ENCODE data around the gene GOSR1. TPM values are rescaled to one million over a fixed set of nuclear protein-coding genes. Genes with fewer than 3 reads are reported as not detected.
"Not testable (repeated sequence)": the region's sequence is repeated elsewhere in the genome, so short reads cannot be mapped to it uniquely, and the experiment has no call there.

GOSR1 gene
- total RNA-seq, 1 donor from 2014 or later: 19.0 TPM

DNA sequence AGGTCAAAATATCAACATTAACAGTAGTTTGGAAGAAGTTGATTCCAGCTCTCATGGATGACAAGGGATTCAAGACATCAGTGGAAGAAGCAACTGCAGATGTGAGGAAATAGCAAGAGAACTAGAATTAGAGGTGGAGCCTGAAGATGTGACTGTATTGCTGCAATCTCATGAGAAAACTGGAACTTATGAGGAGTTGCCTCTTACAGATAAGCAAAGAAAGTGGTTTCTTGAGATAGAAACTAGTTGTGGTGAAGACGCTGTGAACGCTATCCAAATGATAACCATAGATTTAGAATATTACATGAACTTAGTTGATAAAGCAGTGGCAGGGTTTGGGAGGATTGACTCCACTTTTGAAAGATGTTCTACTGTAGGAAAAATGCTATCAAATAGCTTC is 67.8 kb downstream of the GOSR1 start:
- no peak for DNase-seq (ENCODE audit: low spot score)

DNA sequence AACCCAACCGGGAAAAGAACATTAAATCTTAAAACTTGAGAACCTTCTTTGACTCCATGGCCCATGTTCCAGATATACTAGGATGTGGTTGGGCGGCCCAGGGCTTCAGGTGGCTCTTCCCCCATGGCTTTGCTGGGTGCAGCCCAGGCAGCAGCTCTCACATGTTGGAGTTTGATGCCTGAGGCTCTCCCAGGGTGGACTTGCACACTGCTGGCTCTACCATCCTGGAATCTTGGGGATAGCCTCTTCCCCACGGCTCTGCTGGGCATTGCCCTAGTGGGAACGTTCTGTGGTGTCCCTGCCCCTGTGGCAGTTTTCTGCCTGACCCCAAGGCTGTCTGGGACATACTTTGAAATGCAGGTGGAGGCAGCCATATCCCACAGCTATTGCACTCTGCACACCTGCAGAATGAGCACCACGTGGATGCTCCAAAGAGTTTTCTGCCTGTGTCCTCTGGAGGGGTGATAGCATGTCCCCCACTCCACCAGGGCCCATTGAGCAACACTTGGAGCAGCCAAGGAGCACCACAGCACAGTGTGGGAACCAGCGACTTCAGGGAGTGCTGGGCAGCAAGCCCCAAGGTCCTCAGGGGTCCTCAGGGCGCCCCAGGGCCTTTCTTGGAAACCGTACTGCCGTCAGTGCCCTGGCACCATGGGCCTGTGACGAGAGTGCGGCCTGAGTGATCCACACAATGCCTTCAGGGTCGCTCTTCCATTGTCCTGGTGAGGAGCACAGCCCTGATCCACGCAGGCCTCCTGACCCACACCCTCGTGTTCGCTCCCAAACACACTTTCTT is 70.8 kb downstream of the GOSR1 start:
- DNase-seq (ENCODE audit: low spot score): no peak

DNA sequence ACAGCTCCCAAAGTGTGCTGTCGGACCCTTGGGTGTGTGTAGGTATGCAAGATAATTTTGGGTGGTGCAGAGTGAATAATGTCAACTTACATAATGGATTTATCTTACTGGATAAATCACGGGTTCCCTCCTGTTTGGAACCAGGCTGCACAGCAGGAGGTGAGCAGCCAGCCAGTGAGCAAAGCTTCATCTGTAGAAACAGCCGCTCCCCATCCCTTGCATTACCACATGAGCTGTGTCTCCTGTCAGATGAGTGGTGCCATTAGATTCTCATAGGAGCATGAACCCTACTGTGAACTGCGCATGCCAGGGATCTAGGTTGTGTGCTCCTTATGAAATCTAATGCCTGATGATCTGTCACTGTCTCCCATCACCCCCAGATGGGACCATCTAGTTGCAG is 72.0 kb downstream of the GOSR1 start:
- DNase-seq (ENCODE audit: low spot score): not testable (repeated sequence)

DNA sequence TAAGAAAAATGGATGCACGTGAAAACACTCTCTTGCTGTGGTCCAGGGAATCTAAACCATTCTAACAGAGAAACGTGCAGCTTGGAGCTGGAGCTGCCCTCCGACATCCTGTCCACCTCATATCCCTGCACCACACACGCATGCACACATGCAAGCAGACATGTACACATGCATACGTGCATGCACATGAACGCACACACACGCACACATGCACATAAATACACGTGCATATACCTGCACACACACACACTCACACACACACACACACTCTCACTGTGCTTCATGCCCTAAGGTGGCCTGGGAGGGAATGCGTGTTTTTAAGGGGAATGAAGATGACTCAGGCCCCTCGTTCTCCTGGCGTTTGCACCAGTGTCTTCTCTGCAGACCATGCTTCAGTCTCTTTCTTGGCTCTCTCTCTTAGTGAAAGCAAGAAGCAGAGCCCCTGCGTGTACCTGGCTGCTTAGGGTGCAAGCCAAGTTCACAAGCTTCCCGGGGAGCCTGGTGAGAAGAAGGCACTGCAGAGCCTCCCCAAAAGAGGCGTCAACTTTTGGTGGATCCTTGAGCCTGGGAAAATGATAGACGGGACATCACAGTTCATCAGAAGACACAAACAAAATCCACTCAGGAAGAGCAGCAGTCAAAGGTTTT is 72.8 kb downstream of the GOSR1 start:
- DNase-seq (ENCODE audit: low spot score): no peak

DNA sequence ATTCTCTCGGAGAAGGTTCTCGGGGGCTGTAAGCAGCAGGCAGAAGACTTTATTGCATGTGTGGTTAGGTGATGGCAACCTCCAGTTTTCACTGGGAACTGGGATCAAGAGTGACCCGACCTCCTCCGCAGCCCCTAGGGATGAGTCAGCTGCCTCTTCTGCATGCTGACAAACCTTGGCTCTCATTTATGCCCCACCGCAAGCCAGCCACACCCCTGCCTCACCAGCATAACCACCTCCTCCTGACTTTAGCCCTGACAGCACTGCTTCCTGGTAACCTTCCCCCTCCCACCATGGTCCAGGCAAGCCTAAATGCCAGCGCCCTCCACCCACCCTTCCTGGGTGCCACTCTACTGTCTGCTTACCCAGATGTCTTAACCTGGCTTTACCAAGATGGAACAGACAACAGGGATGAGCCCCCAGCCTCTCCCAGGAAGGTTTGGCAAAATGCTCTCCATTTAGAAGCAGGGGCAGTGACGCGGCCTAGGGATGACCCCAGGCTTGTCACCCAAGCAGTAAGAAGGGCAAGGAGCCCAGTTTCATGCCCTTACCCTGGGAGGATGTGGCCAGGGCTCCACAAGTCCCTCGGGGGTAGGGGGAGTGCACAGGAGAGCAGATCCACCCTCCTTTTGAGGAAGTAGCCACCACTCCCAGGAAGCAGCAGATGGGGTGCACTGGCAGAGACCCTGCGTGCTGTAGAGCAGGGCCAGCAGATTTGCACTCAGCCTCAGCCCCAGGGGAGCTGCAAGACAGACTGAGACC is 73.5 kb downstream of the GOSR1 start:
- no peak for DNase-seq (ENCODE audit: low spot score)

DNA sequence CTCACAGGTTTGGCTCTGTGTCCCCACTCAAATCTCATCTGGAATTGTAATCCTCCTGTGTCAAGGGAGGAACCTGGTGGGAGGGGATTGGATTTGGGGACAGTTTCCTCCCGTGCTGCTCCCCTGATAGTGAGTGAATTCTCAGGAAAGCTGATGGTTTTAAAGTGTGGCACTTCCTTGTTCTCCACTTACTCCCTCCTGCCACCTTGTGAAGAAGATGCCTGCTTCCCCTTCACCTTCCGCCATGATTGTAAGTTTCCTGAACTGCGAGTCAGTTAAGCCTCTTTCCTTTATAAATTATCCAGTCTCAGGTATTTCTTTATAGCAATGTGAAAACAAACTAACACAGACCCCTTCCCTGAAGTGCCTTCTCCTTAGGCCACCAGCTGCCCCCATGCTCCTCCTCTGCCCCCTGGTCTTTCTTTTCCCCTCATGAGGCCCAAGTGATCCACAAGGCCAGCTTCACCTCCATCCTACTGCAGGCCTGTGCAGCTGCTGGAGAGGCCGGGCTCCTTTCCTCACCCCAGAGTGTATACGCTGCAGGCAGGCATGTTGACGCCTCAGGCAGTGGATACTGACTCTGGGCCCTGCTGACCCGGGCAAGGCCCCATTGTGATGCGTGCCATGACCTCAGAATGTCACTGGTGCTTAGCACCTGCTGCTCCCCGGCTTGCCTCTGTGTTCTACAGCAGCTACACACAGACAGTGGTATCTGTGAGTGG is 74.2 kb downstream of the GOSR1 start:
- DNase-seq (ENCODE audit: low spot score): not testable (repeated sequence)

DNA sequence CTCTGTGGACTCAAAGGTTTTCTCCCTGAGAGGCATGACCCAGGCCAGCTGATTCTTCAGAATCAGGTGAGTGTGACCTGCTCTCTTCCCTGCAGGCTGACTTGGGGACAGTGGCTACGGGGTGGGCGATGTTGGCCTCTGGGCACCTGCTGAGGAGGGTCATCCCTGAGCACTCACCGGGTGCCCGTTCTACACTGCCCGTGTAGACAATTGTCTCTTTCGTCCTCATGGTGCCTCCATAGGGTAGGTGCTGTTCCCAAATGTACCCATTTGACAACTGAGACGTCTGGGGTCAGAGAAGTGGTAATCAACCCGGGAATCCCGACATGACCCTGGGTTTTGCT is 74.8 kb downstream of the GOSR1 start:
- DNase-seq (ENCODE audit: low spot score): no peak

DNA sequence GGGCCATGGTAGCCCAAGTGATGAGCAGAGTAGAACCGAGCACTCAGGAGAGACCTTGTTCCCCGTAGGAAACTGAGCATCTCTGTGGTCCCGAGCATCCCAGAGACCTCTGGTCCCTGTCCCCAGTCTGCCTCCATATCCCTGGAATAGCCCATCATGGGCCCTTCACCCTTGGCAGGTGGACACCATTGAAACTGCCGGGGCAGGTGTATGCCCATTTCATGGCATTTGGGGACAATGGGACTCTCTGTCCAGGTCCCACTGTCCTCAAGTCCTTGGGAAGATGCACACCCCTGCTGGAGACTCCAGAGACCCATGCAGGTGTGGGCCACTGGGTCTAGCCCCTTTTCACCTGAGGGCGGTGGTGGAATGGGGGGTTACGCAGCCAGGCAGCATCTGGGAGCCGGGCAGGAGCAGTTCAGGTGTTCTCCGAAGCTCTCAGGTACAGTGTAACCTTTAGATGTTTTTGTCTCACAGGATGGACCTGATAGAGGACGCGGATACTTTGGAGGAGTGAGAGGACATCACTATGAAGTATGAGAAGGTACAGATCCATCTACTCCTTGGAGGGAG is 75.9 kb downstream of the GOSR1 start:
- no peak for DNase-seq (ENCODE audit: low spot score)

DNA sequence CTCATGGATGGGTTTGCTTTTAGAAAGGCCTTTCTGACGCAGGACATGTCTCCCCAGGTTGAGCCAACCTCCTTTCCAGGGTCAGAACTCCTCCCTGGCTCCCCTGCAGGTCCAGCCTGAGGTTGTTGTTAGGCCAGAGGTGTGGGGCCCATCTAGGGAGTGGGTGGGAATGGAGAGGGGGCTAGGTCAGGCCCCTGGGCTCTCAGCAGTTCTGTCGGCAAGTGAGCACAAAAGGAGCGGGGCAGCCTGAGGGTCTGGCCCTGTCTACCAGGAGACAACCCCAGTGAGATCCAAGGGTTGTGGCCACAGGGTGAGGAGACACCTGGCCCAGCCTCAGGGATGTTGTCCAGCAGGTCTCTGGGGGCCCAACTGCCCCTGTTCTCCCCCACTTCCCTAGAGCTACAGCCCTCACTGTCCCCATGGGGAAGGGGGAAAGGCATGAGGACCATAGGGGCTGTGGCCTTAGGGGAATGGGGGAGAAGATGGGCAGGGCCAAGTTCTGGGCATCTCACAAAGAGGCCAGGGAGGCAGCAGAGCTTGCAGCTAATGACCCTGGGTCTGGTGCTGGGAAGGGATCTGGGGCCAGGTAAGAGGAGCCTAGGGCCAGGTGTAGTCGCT is 76.7 kb downstream of the GOSR1 start:
- not testable (repeated sequence) for DNase-seq (ENCODE audit: low spot score)

DNA sequence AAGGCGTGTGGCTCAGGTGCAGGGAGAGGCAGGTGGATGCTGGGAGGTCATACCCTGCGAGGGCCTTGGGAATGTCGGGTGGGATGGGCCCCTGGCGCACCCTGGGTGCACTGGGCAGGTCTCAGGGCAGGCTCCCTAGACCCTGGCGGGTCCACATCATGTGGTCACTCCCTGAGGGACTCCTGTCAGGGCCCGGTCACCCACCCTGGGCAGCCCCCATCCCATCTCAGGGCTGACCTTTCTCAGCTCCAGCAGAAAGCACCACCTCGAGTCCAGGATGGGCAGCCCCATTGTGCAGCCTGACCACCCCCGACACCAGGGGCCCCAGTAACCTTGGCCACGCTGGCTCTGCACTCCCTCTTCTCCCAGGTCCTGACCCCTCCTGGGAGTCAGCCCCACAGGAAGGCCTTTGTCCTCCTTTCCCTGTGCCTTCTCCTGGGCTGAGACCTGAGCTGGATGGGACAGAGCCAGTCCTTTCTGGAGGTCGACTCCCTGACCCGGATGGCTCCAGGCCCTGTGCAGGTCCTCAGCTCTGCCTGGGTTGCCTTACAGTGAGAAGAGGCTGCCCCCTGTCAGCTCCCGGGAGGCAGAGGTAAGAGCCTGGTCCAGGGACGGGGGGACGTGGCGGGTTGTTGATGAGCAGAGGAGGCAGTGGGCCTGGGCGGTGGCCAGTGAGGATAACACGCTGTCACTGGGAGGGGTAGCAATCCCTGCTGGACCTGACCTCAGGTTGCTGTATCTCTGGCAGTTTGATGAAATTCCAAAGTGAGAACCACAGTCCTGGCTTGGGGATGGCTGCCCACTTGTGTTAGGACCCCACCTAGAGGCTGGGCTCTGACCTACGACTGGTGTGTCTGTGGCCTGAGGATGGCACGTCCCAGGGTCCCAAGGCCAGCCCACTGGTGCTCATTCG is 77.9 kb downstream of the GOSR1 start:
- DNase-seq (ENCODE audit: low spot score): no peak

DNA sequence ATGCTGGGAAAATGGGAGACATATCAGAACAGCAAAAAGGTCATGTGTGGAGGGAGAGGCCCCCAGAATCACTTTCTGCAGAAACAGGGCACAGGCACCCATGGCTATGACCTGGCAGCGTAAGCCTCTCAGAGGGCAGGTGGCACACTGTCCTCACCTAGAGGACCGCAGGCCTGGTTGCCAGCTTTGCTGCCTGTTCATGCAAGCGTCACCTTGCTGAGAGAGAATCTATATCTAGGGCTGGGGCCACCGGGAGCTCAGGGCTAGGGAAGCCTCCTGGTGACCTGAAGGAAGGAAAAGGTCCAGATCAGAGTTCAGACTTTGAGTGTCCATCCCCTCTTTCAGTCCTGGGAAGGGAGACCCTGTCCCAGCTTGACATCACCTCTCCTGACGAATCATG is 78.7 kb downstream of the GOSR1 start:
- no peak for DNase-seq (ENCODE audit: low spot score)

DNA sequence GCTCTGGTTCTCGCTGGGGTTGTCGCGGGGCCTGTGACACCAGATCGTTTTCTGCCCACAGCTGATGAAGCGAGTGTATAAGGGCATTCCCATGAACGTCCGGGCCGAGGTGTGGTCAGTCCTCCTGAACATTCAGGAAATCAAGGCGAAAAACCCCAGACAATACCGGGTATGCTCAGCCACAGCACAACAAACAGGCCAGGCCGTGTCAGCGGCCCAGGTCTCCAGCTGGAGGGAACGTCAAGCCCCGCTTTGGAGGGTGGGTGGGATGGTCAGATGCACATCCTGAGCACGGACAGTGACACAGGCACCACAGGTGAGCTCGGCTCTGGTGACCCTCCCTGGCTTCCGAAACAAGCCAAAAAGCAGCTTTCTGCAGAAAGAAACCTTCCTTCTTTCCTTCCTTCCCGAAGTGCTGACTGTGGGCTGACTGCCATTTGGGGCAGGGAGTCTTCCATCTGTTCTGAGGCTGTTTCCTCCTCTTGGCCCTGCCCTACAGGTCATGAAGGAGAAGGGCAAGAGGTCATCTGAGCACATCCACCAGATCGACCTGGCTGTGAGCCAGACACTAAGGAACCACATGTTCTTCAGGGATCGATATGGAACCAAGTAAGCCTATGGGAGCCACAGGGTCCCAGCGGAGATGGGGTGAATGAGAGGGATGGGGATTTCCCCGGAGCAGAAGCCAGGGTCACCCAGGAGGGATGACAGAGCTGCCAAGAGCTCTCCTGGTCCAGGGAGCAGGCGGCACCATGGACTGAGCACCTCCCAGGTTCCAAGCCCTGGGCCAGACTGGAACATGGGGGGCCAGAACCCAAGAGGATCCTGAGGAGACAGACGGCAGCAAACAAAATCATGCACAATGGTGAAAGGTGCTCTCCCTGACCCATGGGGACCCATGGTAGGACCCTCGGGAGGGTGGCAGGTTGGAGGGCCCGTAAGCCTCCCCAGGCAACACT is 79.4 kb downstream of the GOSR1 start:
- no peak for DNase-seq (ENCODE audit: low spot score)

DNA sequence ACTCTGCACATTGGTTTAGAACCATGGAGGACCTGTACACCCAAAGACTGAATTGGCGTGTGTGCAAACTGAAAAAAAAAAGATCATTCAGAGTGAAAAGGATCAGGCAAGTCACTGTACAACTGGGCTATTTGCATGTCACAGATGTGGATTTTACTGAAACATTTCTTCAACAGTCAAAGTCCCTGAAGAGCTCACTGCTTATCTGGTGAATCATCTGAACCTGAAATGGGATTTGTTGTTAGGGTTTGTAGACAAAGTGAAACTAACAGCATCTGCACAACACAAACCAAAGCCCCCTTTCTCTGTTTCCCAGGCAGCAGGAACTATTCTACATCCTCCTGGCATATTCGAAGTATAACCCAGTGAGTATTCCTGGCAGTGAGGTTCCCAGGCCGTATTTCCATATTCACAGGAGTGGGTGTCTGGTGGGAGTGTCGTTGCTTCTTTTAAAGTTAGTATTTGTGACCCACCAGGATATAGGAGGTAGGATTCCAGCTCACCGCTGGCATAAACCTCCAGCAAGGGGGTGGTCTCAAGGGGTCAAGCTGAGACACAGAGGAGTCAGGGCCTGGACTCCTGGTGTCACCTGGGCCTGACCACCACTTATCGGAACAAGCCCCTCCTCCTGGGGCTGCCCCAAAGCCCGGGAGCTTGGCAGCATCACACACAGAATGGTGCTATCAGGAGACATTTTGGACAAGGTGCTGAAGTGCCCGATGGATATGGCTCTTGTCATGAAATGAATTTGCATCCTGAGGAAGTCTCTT is 80.9 kb downstream of the GOSR1 start:
- DNase-seq (ENCODE audit: low spot score): no peak

DNA sequence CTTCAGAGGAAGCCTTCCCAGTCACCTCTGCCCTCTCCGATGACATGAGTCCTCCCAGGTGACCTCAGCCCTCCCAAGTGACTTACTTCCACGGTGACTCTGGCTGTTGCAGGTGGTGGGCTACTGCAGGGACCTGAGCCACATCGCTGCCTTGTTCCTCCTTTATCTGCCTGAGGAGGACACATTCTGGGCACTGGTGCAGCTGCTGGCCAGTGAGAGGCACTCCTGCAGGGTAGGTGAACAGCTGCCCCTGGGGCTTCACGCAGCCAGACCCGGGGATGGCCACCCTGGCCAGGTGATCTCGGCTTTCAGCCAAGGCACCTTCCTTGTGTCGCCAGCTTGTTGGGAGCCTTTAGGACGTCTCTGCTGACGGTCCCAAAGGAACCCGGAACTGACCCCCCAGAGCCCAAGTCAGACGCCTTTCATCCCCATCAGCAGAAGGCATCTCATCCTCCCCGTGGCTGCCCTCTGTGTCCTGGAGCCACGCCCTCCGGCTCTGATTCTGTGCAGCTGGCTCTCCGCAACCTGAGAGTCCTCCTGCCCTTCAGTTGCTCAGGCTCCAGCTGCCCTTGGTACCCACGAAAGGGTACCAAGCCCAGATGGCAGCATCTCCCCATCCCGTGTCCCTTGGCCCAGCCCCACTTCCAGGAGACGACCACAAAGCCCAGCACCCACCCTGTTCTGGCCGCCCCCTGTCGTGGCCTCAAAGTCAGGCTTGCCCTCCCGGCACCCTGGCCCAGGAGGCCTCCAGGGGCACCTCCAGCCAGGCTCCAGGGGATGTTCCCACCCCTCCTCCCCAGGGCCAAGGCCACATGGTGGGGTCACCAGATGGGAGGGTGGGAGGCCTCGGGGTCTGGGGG is 81.7 kb downstream of the GOSR1 start:
- DNase-seq (ENCODE audit: low spot score): no peak

DNA sequence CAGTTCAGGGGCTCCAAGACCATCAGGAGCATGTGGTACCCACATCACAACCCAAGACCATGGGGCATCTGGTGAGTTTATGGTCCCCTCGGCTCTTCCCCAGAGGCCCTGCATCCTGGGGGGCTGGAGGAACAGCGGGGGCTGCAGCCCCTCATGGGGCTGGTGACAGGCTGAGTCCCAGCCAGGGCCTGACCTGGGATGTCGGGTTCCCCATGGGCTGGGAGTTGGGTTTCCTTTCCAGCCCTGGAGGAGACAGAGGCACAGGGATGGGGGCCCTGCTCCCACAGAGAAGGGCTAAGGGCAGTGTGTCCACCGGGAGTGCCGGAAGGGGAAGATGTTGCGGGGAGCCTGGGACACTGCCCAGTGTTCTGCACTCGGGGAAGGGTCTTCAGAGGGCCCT is 82.4 kb downstream of the GOSR1 start:
- no peak for DNase-seq (ENCODE audit: low spot score)

DNA sequence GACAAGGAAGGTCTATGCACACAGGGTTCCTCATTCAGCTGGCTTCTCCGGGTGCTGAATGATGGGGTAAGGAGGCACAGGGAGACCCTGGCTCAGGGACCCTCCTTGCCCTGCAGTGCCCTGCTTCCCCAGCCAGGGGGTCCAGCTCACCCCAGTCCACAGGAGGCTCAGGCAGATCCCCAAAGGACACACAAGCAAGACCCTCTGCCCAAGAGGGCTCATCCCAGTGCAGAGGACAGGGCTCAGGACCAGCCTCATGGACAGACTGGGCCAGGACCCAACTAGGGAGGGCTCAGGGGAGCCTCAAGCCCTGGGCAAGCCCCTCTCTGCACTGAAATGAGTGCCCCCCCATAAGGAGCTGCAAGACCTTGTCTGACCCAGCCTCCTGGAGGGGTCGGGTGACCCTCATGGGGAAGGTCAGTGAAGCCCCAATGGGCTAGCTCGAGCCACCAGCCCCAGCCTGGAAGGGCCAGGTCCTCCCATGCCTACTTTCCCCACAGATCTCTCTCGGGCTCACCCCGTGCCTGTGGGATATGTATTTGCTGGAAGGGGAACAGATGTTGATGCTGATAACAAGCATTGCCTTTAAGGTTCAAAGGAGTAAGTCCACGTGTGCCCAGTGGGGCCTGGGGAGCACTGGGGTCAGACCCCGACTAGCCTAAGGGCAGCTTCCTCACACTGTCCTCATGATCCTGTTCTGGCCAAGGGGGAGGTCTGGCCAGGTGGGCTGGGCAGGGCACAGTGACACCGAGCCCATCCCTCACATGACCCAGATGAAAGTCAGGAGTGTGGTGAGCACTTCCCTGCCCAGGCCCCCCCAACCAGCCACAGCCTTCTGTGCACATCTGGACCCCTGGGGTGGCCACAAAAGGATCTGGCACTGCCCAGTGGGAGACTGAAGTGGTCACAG is 83.2 kb downstream of the GOSR1 start:
- not testable (repeated sequence) for DNase-seq (ENCODE audit: low spot score)
